B cell (primary cell): ENCODE results near the gene CYP26C1.

Experiments
- EZH2 ChIP-seq: IDR thresholded peaks from 2 replicates; pipeline ENCODE4 v1.6.1; 2012; ENCODE audit warnings: borderline replicate concordance, low read depth, mild to moderate bottlenecking, moderate library complexity, low read length; ENCODE audit not compliant: insufficient read depth, poor library complexity, severe bottlenecking
- TF ChIP-seq, protein P1 (sequence below): fragments of 200-600 bp; IDR thresholded peaks from one replicate; pipeline ENCODE4 v1.8.0; 2022; ENCODE audit warnings: antibody characterized with exemption, mild to moderate bottlenecking

DNA sequence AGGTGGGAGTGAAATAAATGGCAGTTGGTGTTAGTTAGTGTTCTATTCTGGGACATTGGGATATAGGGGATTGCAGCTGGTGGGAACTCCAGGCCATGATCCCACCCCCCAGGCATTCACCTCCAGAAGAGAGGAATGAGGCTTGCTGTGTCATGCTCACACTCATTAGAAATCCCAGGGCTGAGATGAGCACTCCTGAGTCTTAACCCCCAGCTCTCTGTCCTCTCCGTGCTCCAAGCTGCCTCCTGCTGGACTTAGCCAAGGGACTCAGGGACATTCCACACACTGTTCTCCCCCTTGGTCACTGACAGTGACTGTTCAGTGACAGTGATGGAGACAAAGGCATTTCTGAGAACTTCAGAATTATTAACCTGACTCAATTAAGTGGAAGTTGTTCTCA is 34.6 kb downstream of the CYP26C1 start:
- TF ChIP-seq, protein P1, sequence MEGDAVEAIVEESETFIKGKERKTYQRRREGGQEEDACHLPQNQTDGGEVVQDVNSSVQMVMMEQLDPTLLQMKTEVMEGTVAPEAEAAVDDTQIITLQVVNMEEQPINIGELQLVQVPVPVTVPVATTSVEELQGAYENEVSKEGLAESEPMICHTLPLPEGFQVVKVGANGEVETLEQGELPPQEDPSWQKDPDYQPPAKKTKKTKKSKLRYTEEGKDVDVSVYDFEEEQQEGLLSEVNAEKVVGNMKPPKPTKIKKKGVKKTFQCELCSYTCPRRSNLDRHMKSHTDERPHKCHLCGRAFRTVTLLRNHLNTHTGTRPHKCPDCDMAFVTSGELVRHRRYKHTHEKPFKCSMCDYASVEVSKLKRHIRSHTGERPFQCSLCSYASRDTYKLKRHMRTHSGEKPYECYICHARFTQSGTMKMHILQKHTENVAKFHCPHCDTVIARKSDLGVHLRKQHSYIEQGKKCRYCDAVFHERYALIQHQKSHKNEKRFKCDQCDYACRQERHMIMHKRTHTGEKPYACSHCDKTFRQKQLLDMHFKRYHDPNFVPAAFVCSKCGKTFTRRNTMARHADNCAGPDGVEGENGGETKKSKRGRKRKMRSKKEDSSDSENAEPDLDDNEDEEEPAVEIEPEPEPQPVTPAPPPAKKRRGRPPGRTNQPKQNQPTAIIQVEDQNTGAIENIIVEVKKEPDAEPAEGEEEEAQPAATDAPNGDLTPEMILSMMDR = no peak
- no peak for TF ChIP-seq EZH2
